Hepatocyte (in vitro differentiated cells): ENCODE results near the gene CATSPERB.

Source experiments
- CTCF ChIP-seq: fragments of 200-600 bp; sonication (generic); IDR thresholded peaks from 2 replicates; pipeline ENCODE4 v1.5.1; 2016; ENCODE audit warnings: antibody characterized with exemption, mild to moderate bottlenecking; ENCODE audit not compliant: poor library complexity
- EZH2 ChIP-seq: fragments of 200-600 bp; sonication (generic); IDR thresholded peaks from 2 replicates; pipeline ENCODE4 v1.6.1; 2016; ENCODE audit warnings: antibody characterized with exemption, mild to moderate bottlenecking, borderline replicate concordance
- EZH2phosphoT487 ChIP-seq: fragments of 200-600 bp; sonication (generic); IDR thresholded peaks from one replicate; pipeline ENCODE4 v1.6.1; 2018; ENCODE audit warnings: antibody characterized with exemption, mild to moderate bottlenecking, low read depth, moderate library complexity; ENCODE audit not compliant: unreplicated experiment, severe bottlenecking

GRCh38 chr14:91636604-91637003 is 95.3 kb downstream of the CATSPERB start:
- no peak for TF ChIP-seq CTCF
- TF ChIP-seq EZH2phosphoT487, result no peak
- TF ChIP-seq EZH2, result no peak
